SK-N-MC (cell line): ENCODE measurements around the gene VPS41.
"Not testable (repeated sequence)": the region's sequence is repeated elsewhere in the genome, so short reads cannot be mapped to it uniquely, and the experiment has no call there.

Experiments used
- EZH2 ChIP-seq: fragments of 200-600 bp; sonication (generic); IDR thresholded peaks from one replicate; pipeline ENCODE4 v1.6.1; 2017; ENCODE audit warnings: antibody characterized with exemption
- POLR2AphosphoS5 ChIP-seq: IDR thresholded peaks from 2 replicates; pipeline ENCODE4 v1.6.1; 2012; ENCODE audit warnings: mild to moderate bottlenecking, low read depth, low read length, borderline replicate concordance

DNA sequence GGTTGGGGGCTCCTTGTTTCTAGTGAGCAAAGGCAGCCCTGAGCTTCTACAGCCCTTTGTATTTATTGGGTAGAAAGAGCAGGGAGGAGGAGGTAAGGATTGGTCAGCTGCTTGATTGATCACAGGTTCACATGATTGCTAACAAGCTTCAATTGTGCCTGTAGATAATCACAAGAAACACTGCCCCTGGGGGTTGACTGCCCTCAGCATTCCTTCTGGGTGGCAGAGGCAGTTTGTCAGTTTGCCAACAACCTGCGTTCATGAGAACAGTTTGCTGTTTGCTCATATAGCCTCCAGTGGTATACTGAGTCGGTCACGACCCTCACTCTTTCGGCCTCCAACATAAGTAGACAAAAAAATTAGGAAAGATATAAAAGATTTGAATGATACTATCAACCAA, 38.5 kb upstream of the VPS41 start:
- TF ChIP-seq POLR2AphosphoS5, EZH2: not testable (repeated sequence)
